A549 (cell line): ENCODE data around the gene TMEM131. TPM values are rescaled to one million over a fixed set of nuclear protein-coding genes. Genes with fewer than 3 reads are reported as not detected.

Experiments used
- ATAC-seq, 2 experiments: fragments of 200-7000 bp in 1 of 2; fragments of >200 bp in 1 of 2; cut with Nextera tagmentation in 1 of 2; cut with Tn5 transposase in 1 of 2; 3 replicates each; pipeline versions ENCODE4 v1.8.0 to v1.9.1; 2018 to 2020; ENCODE audit warnings: mild to moderate bottlenecking in 1 of 2, moderate library complexity in 1 of 2
- CTCF ChIA-PET: fragments of 300-600 bp; sonication (Branson Sonifier 250); formaldehyde crosslinking; extraction: SDS; loops from one replicate; lab custom pipeline; 2021; ENCODE audit warnings: antibody characterized with exemption, inconsistent platforms; lab: Yijun Ruan, JAX
- POLR2A ChIA-PET: fragments of 350-600 bp; formaldehyde crosslinking; extraction: SDS; loops from one replicate; lab custom pipeline; 2021; ENCODE audit warnings: antibody characterized with exemption, inconsistent platforms; lab: Yijun Ruan, JAX
- DNase-seq, 2 experiments: peaks; one replicate each; pipeline versions ENCODE4 v3.0.0 to v3.0.0-alpha.2; 2011 to 2016; ENCODE audit warnings: low read depth in 1 of 2, low spot score in 1 of 2
- FAIRE-seq: peaks from 2 replicates; lab custom pipeline; 2011; peaks lifted over from hg19 to GRCh38; lab: Jason Lieb, UNC
- H3K27ac ChIP-seq, 2 experiments: fragments of >200 bp; sonication (Bioruptor Twin); formaldehyde crosslinking; 3 replicates each; pipeline ENCODE4 v1.5.1; 2016 to 2017
- H3K4me1 ChIP-seq: fragments of >200 bp; sonication (Bioruptor Twin); formaldehyde crosslinking; 3 replicates; pipeline ENCODE4 v1.6.1; 2016
- H3K4me2 ChIP-seq: fragments of >200 bp; sonication (Bioruptor Twin); formaldehyde crosslinking; 3 replicates; pipeline ENCODE4 v1.6.1; 2016
- H3K4me3 ChIP-seq: fragments of >200 bp; sonication (Bioruptor Twin); formaldehyde crosslinking; 3 replicates; pipeline ENCODE4 v1.5.1; 2016
- H3K9me3 ChIP-seq: fragments of >200 bp; sonication (Bioruptor Twin); formaldehyde crosslinking; 3 replicates; pipeline ENCODE4 v1.6.1; 2016
- CBX2 ChIP-seq: fragments of 200-600 bp; sonication (generic); IDR thresholded peaks from 2 replicates; pipeline ENCODE4 v1.6.1; 2016; ENCODE audit warnings: low read depth, mild to moderate bottlenecking, borderline replicate concordance
- CBX8 ChIP-seq: fragments of 200-600 bp; sonication (generic); IDR thresholded peaks from 2 replicates; pipeline ENCODE4 v1.6.1; 2016
- CEBPB ChIP-seq, 2 experiments: fragments of >200 bp in 1 of 2; sonication (Bioruptor Twin) in 1 of 2; formaldehyde crosslinking in 1 of 2; IDR thresholded peaks; 2 replicates each; pipeline ENCODE4 v1.6.1; 2012 to 2016
- CHD2 ChIP-seq: fragments of 150-350 bp; IDR thresholded peaks from 2 replicates; pipeline ENCODE4 v1.6.1; 2014; ENCODE audit warnings: low read length; ENCODE audit not compliant: partially characterized antibody
- CHD4 ChIP-seq: fragments of 200-600 bp; sonication (generic); IDR thresholded peaks from 2 replicates; pipeline ENCODE4 v1.6.1; 2016; ENCODE audit warnings: antibody characterized with exemption, mild to moderate bottlenecking, borderline replicate concordance
- ELK1 ChIP-seq: fragments of 150-350 bp; IDR thresholded peaks from 2 replicates; pipeline ENCODE4 v1.6.1; 2014; ENCODE audit warnings: low read depth, mild to moderate bottlenecking, low read length
- EP300 ChIP-seq, 2 experiments: fragments of >200 bp; sonication (Bioruptor Twin); formaldehyde crosslinking; IDR thresholded peaks; 2 replicates in 1 of 2; 3 replicates in 1 of 2; pipeline ENCODE4 v1.6.1; 2016 to 2017
- FOSB ChIP-seq: fragments of 250-450 bp; sonication (Bioruptor Pico); IDR thresholded peaks from 2 replicates; pipeline ENCODE4 v1.5.0; 2020; ENCODE audit warnings: mild to moderate bottlenecking, moderate library complexity
- FOSL2 ChIP-seq, 2 experiments: fragments of 450-650 bp in 1 of 2; fragments of >200 bp in 1 of 2; sonication (Bioruptor Twin) in 1 of 2; formaldehyde crosslinking; IDR thresholded peaks; 2 replicates each; pipeline versions ENCODE4 v1.5.0 to v1.6.1; 2016 to 2020; ENCODE audit warnings: mild to moderate bottlenecking in 1 of 2, moderate library complexity in 1 of 2
- HES2 ChIP-seq: fragments of >200 bp; sonication (Bioruptor Twin); formaldehyde crosslinking; IDR thresholded peaks from 2 replicates; pipeline ENCODE4 v1.6.1; 2016
- HEYL ChIP-seq: fragments of 250-450 bp; sonication (Bioruptor Pico); IDR thresholded peaks from 2 replicates; pipeline ENCODE4 v1.8.0; 2021; ENCODE audit warnings: mild to moderate bottlenecking, moderate library complexity
- HOXB13 ChIP-seq: fragments of 250-450 bp; sonication (Bioruptor Pico); IDR thresholded peaks from 2 replicates; pipeline ENCODE4 v1.5.0; 2020; ENCODE audit warnings: low read depth, mild to moderate bottlenecking, moderate library complexity
- KDM5A ChIP-seq: fragments of 200-600 bp; sonication (generic); IDR thresholded peaks from 2 replicates; pipeline ENCODE4 v1.6.1; 2016; ENCODE audit warnings: antibody characterized with exemption, mild to moderate bottlenecking
- MAX ChIP-seq: IDR thresholded peaks from 2 replicates; pipeline ENCODE4 v1.6.1; 2012
- MAZ ChIP-seq: fragments of 150-350 bp; IDR thresholded peaks from 2 replicates; pipeline ENCODE4 v1.6.1; 2014; ENCODE audit warnings: antibody characterized with exemption, low read depth, low read length, borderline replicate concordance
- NFE2L2 ChIP-seq: fragments of 150-350 bp; conservative IDR thresholded peaks from 2 replicates; pipeline ENCODE4 v1.6.1; 2014; ENCODE audit warnings: low read length
- PHF8 ChIP-seq: fragments of 200-600 bp; sonication (generic); IDR thresholded peaks from 2 replicates; pipeline ENCODE4 v1.6.1; 2016; ENCODE audit warnings: low read depth, mild to moderate bottlenecking, antibody characterized with exemption, moderate library complexity, borderline replicate concordance
- POLR2A ChIP-seq: IDR thresholded peaks from 2 replicates; pipeline ENCODE4 v1.6.1; 2012; ENCODE audit warnings: mild to moderate bottlenecking, low read length
- POLR2AphosphoS2 ChIP-seq: conservative IDR thresholded peaks from 2 replicates; pipeline ENCODE4 v1.6.1; 2012; ENCODE audit warnings: low read length, improper control_type of control experiment, inconsistent platforms
- RARB ChIP-seq: fragments of 250-450 bp; sonication (Bioruptor Pico); IDR thresholded peaks from 2 replicates; pipeline ENCODE4 v1.8.0; 2021; ENCODE audit warnings: mild to moderate bottlenecking, moderate library complexity
- RCOR1 ChIP-seq: fragments of 150-350 bp; IDR thresholded peaks from 2 replicates; pipeline ENCODE4 v1.6.1; 2014; ENCODE audit warnings: antibody characterized with exemption, low read length, low read depth
- USF2 ChIP-seq: fragments of 450-650 bp; IDR thresholded peaks from 2 replicates; pipeline ENCODE4 v1.6.1; 2014; ENCODE audit warnings: antibody characterized with exemption
- ZFP36 ChIP-seq: fragments of 450-650 bp; IDR thresholded peaks from 2 replicates; pipeline ENCODE4 v1.6.1; 2014; ENCODE audit warnings: borderline replicate concordance; ENCODE audit not compliant: partially characterized antibody
- WGBS: methylation state at CpG from one replicate; pipeline ENCODE4 v1.1.6; 2017; ENCODE audit errors: missing lambda C conversion rate; 5-methylcytosine and 5-hydroxymethylcytosine counted together
- polyA plus RNA-seq, 4 experiments: library from polyadenylated mRNA; depleted of rRNA in 3 of 4; stranded (reverse); fragments of >200 nt; fragmentation: RNase III in 1 of 4; extraction: RNeasy Plus Mini Kit Qiagen cat#74134 plus additional on column Dnase treatment in 1 of 4; gene quantifications; 2 replicates in 3 of 4; 3 replicates in 1 of 4; pipeline ENCODE4 v1.2.3, GENCODE V29; 2011 to 2017
- TF ChIP-seq, protein P1 (sequence below): fragments of >200 bp; sonication (Bioruptor Twin); formaldehyde crosslinking; IDR thresholded peaks from 3 replicates; pipeline ENCODE4 v1.5.1; 2016
- TF ChIP-seq, protein P2 (sequence below): fragments of 250-450 bp; sonication (Bioruptor Pico); IDR thresholded peaks from 2 replicates; pipeline ENCODE4 v1.5.0; 2021; ENCODE audit warnings: mild to moderate bottlenecking, moderate library complexity, borderline replicate concordance

The TMEM131 gene
- polyA plus RNA-seq, 2 of the 4 experiments (the other 2 are of a cell fraction): 14.5 to 21.8 TPM

DNA sequence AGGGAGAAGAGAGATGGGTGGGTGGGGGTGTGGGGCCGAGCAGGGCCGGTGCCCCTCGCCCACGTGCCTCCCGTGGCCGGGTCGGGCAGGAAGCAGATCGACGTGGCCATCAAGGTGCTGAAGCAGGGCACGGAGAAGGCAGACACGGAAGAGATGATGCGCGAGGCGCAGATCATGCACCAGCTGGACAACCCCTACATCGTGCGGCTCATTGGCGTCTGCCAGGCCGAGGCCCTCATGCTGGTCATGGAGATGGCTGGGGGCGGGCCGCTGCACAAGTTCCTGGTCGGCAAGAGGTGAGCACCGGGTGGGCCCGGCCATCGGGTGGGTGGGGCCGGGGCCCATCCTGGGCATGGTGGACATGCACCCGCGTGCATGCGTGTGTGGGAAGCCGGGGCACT is 260.6 kb downstream of the TMEM131 start:
- WGBS: 89% methylated on average over 13 of the region's 29 CpGs
- Histone ChIP-seq H3K4me3 (no peak overlapping the region), H3K4me2 (no peak overlapping the region), H3K9me3 (peaks cover 4% of the 10 kb centered on the region; the same call in 2 of the 3 replicates), H3K27ac (no peak overlapping the region), H3K4me1 (no peaks in the 10 kb centered on the region)
- ChIA-PET CTCF (interaction anchor here (1.2 to 1.3 kb wide), 2 partner anchors 35 to 39 kb away, joined by 3 read pairs; no protein-coding TSS in a partner anchor), POLR2A (no interaction called here)
- ATAC-seq (no peak), FAIRE-seq (no peak), DNase-seq (no peak)
- TF ChIP-seq NFE2L2: no peak
- no peak for TF ChIP-seq HEYL (CRISPR knock-in tag)
- TF ChIP-seq POLR2AphosphoS2: no peak
- no peak for TF ChIP-seq ZFP36
- no peak for TF ChIP-seq FOSL2 (IDR thresholded peaks at IDR 0.05)
- TF ChIP-seq FOSL2 (CRISPR knock-in tag; IDR thresholded peaks at IDR 0.05): no peak
- TF ChIP-seq CHD4: no peak
- TF ChIP-seq ELK1: no peak
- no peak for TF ChIP-seq FOSB (CRISPR knock-in tag)
- no peak for TF ChIP-seq MAZ
- TF ChIP-seq EP300 (IDR thresholded peaks at IDR 0.05): no peak
- TF ChIP-seq CBX8: no peak
- TF ChIP-seq, protein P1, sequence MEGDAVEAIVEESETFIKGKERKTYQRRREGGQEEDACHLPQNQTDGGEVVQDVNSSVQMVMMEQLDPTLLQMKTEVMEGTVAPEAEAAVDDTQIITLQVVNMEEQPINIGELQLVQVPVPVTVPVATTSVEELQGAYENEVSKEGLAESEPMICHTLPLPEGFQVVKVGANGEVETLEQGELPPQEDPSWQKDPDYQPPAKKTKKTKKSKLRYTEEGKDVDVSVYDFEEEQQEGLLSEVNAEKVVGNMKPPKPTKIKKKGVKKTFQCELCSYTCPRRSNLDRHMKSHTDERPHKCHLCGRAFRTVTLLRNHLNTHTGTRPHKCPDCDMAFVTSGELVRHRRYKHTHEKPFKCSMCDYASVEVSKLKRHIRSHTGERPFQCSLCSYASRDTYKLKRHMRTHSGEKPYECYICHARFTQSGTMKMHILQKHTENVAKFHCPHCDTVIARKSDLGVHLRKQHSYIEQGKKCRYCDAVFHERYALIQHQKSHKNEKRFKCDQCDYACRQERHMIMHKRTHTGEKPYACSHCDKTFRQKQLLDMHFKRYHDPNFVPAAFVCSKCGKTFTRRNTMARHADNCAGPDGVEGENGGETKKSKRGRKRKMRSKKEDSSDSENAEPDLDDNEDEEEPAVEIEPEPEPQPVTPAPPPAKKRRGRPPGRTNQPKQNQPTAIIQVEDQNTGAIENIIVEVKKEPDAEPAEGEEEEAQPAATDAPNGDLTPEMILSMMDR: no peak
- TF ChIP-seq HES2: no peak
- no peak for TF ChIP-seq KDM5A
- TF ChIP-seq CHD2: no peak
- TF ChIP-seq RCOR1: no peak
- TF ChIP-seq, protein P2, sequence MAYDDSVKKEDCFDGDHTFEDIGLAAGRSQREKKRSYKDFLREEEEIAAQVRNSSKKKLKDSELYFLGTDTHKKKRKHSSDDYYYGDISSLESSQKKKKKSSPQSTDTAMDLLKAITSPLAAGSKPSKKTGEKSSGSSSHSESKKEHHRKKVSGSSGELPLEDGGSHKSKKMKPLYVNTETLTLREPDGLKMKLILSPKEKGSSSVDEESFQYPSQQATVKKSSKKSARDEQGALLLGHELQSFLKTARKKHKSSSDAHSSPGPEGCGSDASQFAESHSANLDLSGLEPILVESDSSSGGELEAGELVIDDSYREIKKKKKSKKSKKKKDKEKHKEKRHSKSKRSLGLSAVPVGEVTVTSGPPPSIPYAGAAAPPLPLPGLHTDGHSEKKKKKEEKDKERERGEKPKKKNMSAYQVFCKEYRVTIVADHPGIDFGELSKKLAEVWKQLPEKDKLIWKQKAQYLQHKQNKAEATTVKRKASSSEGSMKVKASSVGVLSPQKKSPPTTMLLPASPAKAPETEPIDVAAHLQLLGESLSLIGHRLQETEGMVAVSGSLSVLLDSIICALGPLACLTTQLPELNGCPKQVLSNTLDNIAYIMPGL (CRISPR knock-in tag): no peak
- no peak for TF ChIP-seq MAX
- no peak for TF ChIP-seq CBX2
- TF ChIP-seq, all 56 proteins: peak for 0

DNA sequence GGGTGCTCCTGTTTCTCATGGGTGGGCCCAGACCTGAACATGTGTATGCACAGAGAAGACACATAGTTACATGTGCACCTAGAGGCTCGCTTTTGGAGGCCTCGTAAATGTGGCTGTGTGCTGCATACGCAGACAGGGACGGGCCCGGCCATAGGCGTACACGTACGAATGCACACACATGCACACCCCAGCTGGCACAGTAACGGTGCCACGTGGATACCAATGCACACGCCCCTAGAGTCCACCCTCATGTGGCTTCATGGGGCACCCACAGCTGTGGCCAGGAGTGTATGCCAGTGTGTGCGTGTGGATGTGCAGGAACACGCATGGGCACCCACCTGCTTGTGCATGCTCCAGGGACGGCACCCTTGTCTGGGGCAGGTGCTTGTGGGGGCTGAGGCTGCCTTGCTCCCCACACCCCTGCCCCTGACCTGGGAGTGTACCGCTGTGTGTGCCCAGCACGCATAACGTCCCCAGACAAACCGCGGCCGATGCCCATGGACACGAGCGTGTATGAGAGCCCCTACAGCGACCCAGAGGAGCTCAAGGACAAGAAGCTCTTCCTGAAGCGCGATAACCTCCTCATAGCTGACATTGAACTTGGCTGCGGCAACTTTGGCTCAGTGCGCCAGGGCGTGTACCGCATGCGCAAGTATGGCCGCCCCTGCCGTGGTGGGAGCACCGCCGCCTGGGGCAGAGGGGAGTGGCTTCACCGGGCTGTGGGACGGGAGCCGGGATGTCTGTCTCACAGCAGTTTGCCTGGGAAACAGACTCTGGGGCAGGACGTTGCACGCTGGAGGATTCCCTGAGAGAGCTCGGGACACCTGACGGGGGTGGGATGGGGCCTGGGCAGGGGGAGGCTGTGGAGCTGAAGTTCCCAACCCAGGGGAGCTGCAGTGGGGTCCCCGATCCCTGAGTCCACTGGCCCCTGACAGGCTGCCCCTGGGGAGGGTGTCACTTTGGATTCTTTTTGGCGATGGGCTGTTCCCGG is 261.4 kb downstream of the TMEM131 start:
- ATAC-seq (no peak), DNase-seq (no peak), FAIRE-seq (no peak)
- TF ChIP-seq USF2 (no peak), POLR2A (no peak), HOXB13 (CRISPR knock-in tag) (no peak), KDM5A (no peak), PHF8 (no peak), CEBPB (IDR thresholded peaks at IDR 0.05) (no peak), RARB (CRISPR knock-in tag) (no peak)
- peaks cover 5% of the 10 kb centered on the region; the same call in 2 of the 3 replicates for H3K9me3 ChIP-seq
- no peak overlapping the region for H3K4me3 ChIP-seq
- H3K27ac ChIP-seq: no peak overlapping the region
- WGBS: 74% methylated on average over 16 of the region's 44 CpGs
- no peak overlapping the region for H3K4me2 ChIP-seq
- H3K4me1 ChIP-seq: no peaks in the 10 kb centered on the region
- ChIA-PET POLR2A (no interaction called here), CTCF (interaction anchor here (1.0 to 1.2 kb wide), 2 partner anchors 34 to 144 kb away, joined by 3 read pairs; no protein-coding TSS in a partner anchor)
